NCI-H82 (cell line): ENCODE measurements around the gene MACROH2A2.
"Not testable (repeated sequence)": the region's sequence is repeated elsewhere in the genome, so short reads cannot be mapped to it uniquely, and the experiment has no call there.

Source experiments
- DNase-seq: peaks from one replicate; lab custom pipeline; 2025; lab: John Stamatoyannopoulos, UW

MACROH2A2 gene

DNA sequence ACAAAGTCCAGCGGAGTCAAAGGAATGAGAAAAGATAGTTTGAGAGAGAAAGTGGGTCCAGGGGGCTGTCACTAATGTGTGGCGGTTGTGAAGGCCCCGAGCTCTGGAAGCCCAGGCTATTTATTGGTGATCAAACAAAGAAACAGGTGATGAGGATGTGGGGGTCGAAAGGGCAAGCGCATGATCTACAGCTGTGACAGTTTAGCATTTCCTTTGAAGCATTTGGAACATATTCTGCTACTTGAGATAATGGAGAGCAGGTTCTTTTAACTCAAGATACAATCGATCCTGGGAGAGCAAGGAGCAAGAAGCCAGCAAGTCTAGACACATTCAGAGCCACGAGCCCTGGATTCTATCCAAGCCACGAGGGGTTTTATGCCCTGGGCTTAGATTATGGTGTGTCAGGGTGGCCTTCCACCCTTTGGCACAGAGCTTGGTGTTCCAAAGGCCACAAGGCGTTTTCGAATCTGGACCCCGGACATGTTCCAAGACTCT, 48.5 kb downstream of the MACROH2A2 start:
- DNase-seq, result not testable (repeated sequence)

GRCh38 chr10:70101668-70102067, 49.0 kb downstream of the MACROH2A2 start:
- no peak for DNase-seq

GRCh38 chr10:70106958-70107791, 54.5 kb downstream of the MACROH2A2 start:
- DNase-seq, result peak; percentile 53

- DNase-seq, result no peak
These were observed 56.6 kb downstream of the MACROH2A2 start for GRCh38 chr10:70109064-70109729.

DNA sequence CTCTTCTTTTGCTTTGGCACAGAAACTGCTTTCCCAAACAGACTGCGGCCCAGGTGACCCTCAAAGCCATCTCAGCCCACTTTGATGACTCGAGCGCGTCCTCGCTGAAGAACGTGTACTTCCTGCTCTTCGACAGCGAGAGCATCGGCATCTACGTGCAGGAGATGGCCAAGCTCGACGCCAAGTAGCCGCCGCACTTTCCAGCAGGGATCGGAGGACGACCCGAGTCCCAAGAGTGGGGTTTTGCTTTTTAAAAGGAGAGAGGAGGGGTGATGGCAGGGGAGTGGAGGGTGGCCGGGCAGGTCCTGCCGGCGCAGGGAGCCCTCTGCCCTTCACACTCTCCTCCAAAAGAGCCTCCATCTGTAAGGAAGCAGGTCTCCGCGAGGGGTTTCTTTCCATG, 58.9 kb downstream of the MACROH2A2 start:
- DNase-seq, result no peak

- DNase-seq, result no peak
These were observed 59.4 kb downstream of the MACROH2A2 start for GRCh38 chr10:70112071-70112470.

GRCh38 chr10:70114902-70115301, 62.3 kb downstream of the MACROH2A2 start:
- no peak for DNase-seq

GRCh38 chr10:70115948-70116682, 63.5 kb downstream of the MACROH2A2 start:
- peak; percentile 52 for DNase-seq

- DNase-seq, result no peak
These were observed 65.0 kb downstream of the MACROH2A2 start for GRCh38 chr10:70117646-70118045.

- DNase-seq, result no peak
These were observed 65.5 kb downstream of the MACROH2A2 start for GRCh38 chr10:70118196-70118595.

DNA sequence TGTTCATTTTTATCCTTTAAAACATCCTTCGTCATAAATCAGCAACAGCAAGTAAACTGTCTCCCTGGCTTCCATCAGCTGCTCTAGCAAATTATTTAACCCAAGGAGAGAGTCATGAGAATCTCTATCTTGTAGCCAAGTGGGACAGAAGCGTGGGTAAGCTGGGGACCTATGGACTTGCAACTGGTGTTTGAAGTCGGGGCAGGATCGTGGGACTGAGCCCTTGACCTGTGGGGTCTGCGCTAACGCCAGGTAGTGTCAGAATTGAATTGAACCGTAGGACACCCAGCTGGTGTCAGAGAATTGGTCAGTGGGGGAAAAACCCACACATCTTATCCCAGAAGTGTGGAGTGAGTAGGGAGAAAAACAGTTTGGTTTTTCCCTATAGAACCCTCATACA, 66.6 kb downstream of the MACROH2A2 start:
- no peak for DNase-seq

DNA sequence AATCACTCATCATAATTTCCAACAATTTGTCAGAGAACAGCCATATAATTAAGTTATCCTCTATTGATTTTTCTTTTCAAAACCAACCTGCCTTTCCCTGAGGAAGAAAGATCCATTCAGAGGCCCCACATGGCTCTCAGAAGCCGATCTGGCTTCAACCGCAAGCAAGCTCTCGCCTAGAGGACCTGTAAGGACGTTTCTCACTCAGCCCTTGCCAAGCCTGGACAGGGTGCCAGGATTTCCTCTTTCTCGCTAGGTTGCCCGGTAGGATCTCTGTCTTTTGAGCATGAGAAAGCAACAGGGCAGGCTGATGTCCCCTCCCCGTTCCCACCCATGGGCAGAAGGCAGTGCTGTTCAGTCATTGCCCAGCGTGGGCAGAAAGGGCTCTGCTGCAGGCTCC, 67.0 kb downstream of the MACROH2A2 start:
- no peak for DNase-seq

DNA sequence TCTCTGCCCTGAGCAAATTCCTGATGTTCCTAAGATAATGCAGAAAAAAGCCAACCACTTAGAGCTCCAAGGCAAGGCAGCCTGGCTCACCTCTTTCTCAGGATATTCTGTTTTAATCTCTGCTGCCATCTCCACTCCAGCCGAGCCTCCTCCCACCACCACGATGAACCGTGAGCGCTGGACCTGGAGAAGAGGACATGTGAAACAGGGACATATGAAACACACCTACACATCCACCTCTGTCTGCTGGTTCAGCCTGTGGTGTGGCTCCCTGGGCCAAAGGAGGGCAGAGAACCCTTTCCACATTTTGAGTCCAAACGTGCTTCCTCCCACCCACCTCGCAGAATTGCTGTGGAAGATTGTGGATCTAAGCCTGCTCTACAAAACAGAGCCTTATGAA, 67.8 kb downstream of the MACROH2A2 start:
- DNase-seq, result no peak

DNA sequence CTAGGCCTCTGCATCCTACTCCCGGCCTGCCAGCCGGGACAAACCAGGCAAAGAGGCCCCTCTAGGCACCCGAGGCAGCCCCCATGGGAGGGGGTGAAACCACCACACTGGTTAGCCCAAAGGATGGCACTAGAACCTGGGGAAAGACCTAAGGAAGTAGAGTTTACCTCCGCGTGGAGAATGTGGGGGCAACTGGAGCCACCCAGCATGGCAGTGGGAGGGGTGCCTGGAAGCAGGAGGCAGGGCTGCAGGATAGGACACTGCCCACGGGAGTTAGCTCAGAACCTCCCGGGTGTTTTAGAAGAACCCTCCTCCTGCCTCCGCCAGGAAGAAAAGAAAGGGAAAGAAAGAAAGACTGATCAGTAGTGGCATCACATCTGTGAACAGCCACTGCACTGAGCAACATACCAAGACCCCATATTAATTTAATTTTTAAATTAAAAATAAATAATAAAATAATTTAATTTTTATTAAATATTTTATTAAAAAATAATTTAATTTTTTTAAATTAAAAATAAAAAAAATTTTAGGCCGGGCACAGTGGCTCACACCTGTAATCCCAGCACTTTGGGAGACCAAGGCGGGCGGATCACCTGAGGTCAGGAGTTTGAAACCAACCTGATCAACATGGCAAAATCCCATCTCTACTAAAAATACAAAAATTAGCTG, 68.8 kb downstream of the MACROH2A2 start:
- no peak for DNase-seq

DNA sequence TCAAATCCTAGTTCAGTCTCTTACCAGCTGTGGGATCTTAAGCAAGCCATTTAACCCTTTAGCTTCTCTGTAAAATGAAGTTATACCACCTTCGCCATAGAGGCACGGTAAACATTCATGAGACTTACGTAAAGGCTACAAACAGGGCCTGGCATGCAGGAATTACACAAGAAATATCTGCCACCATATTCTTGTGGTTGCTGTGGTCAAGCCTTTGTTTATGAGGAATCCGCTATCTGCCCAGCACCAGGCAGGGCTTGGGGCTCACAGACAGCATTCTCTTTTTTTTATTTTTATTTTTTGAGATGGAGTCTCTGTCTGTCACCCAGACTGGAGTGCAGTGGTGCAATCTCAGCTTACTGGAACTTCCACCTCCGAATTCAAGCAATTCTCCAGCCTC, 70.1 kb downstream of the MACROH2A2 start:
- DNase-seq, result no peak

DNA sequence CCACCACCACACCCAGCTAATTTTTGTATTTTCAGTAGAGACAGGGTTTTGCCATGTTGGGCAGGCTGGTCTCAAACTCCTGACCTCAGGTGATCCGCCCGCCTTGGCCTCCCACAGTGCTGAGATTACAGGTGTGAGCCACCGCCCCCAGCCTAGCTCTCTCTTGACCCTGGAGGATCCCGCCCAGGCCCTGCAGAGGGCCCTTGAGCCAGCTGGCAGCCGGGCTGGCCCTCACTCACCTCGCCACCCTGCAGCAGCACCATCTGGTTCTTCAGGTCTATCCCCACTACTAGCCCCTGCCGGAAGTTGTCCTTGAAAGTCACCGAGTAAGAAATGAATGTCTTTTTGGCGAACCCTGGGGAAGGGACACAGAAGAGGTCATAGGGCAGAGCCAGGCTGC, 70.5 kb downstream of the MACROH2A2 start:
- not testable (repeated sequence) for DNase-seq

DNA sequence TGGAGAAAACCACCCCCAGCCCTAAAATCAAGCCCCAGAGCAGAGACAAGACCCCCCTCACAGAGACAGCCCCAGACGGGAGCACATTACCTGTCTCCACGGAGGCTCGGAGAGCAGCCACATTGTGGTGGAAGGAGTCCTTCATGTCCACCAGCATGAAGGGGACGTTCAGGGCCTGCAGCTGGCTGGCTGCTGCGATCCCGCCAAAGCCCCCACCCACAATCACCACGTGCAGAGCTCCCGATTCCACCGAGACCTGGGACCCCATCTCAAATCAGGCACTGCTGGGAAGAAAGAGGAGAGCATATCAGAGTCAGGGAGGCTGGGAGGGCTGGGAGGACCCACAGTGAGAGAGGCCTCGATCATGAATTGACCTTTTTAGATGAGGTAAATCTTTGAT, 71.2 kb downstream of the MACROH2A2 start:
- DNase-seq, result no peak

GRCh38 chr10:70124415-70124814, 71.8 kb downstream of the MACROH2A2 start:
- no peak for DNase-seq

DNA sequence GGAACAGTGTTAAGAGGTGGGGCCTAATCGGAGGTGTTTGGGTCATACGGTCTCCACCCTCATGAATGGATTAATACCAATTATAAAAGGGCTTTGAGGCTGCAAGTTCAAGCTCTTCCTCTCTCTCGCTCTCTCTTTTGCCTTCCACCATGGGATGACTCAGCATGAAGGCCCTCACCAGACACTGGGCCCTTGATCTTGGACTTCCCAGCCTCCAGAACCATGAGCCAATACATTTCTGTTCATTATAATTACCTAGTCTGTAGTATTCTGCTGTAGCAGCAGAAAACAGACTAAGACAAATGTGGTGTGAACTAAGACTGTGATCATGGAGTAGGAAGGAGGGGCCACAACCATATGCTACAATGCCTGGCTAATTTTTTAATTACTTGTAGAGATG, 72.3 kb downstream of the MACROH2A2 start:
- DNase-seq, result no peak

DNA sequence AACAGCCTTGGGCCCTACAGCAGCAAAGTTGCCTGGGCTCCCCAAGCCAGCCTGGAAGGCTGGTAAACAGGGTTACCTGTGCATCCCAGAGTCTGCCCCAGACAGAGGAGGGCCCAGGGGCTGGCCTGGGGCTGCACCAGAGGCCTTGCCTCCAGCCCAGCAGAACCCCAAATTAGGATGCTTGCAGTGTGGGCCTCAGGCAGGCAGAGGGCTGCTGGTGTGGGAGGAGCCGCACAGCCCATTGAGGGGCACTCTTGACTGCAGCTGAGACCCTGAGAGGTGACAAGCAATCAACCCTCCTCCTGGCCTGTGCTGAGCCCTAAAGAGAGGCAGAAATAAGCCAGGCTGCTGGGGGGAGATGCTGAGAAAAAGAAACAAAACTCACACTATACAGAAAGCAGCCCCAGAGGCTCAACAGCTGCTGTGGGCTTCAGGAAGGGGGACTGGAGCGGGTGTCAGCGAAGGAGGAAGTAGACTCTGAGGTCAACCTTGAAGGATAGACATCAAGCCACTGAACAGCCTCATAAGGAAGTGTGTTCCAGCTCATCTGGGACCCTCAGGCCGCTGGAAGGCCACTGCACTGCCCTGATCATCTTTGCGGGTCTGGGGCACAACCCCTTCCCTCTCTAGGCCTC, 73.4 kb downstream of the MACROH2A2 start:
- DNase-seq, result no peak

GRCh38 chr10:70126700-70127395, 74.2 kb downstream of the MACROH2A2 start:
- DNase-seq, result no peak
